Osteoblast (primary cell): ENCODE measurements around the gene BBX. TPM values are rescaled to one million over a fixed set of nuclear protein-coding genes. Genes with fewer than 3 reads are reported as not detected.
"Not testable (repeated sequence)": the region's sequence is repeated elsewhere in the genome, so short reads cannot be mapped to it uniquely, and the experiment has no call there.

ENCODE experiments used
- DNase-seq: peaks from one replicate; pipeline ENCODE4 v3.0.0; 2011; ENCODE audit warnings: low spot score, mixed read lengths; ENCODE audit not compliant: insufficient read length; ENCODE audit errors: missing footprints
- H2AFZ ChIP-seq: 2 replicates; pipeline ENCODE4 v1.6.0; 2011; ENCODE audit warnings: mild to moderate bottlenecking, low read length
- H3K27ac ChIP-seq: 2 replicates; pipeline ENCODE4 v1.5.1; 2011; ENCODE audit warnings: mild to moderate bottlenecking, low read depth, low read length, moderate library complexity
- H3K27me3 ChIP-seq: 2 replicates; pipeline ENCODE4 v1.6.0; 2012; ENCODE audit warnings: mild to moderate bottlenecking, control low read depth, inconsistent platforms, low read length, moderate library complexity; ENCODE audit not compliant: insufficient read depth
- H3K36me3 ChIP-seq: 2 replicates; pipeline ENCODE4 v1.5.1; 2011; ENCODE audit warnings: mild to moderate bottlenecking, low read length, control low read depth, moderate library complexity; ENCODE audit not compliant: insufficient read depth
- H3K4me1 ChIP-seq: 2 replicates; pipeline ENCODE4 v1.5.1; 2011; ENCODE audit warnings: mild to moderate bottlenecking, low read length, control low read depth, moderate library complexity; ENCODE audit not compliant: insufficient read depth
- H3K4me2 ChIP-seq: 2 replicates; pipeline ENCODE4 v1.6.0; 2011; ENCODE audit warnings: mild to moderate bottlenecking, low read length; ENCODE audit not compliant: insufficient read depth
- H3K4me3 ChIP-seq: fragments of 200-600 bp; sonication (generic); 3 replicates; pipeline ENCODE4 v1.5.1; 2012; ENCODE audit warnings: mild to moderate bottlenecking, low read length, inconsistent platforms; ENCODE audit not compliant: insufficient read depth
- H3K79me2 ChIP-seq: 2 replicates; pipeline ENCODE4 v1.6.0; 2012; ENCODE audit warnings: mild to moderate bottlenecking, low read length, control low read depth, inconsistent platforms; ENCODE audit not compliant: insufficient read depth
- H3K9me3 ChIP-seq: 2 replicates; pipeline ENCODE4 v1.5.1; 2011; ENCODE audit warnings: low read depth, low read length, control low read depth
- H4K20me1 ChIP-seq: 2 replicates; pipeline ENCODE4 v1.6.0; 2012; ENCODE audit warnings: mild to moderate bottlenecking, low read length, control low read depth; ENCODE audit not compliant: insufficient read depth
- CTCF ChIP-seq: IDR thresholded peaks from 2 replicates; pipeline ENCODE4 v1.5.1; 2011; ENCODE audit warnings: mild to moderate bottlenecking, low read depth, low read length, moderate library complexity; ENCODE audit errors: extremely low read depth
- total RNA-seq: library from RNA; depleted of rRNA; stranded (reverse); fragments of >200 nt; gene quantifications from 2 replicates; pipeline ENCODE4 v1.2.3, GENCODE V29; 2012

BBX gene
- total RNA-seq, 1 donor = 66.6 TPM

GRCh38 chr3:107560166-107560565 lies 37.4 kb downstream of the BBX start:
- Histone ChIP-seq H3K27me3 (no peaks in the 10 kb centered on the region), H3K27ac (no peak overlapping the region), H2AFZ (no peak overlapping the region), H3K36me3 (no peaks in the 10 kb centered on the region), H4K20me1 (peaks cover 12% of the 10 kb centered on the region), H3K79me2 (peaks cover 7% of the 10 kb centered on the region), H3K4me3 (no peak overlapping the region), H3K4me1 (no peaks in the 10 kb centered on the region), H3K4me2 (no peak overlapping the region), H3K9me3 (no peaks in the 10 kb centered on the region)
- TF ChIP-seq CTCF = no peak
- DNase-seq = no peak

GRCh38 chr3:107561980-107562379 lies 39.2 kb downstream of the BBX start:
- Histone ChIP-seq H3K79me2 (peaks cover 7% of the 10 kb centered on the region), H3K9me3 (no peaks in the 10 kb centered on the region), H4K20me1 (peaks cover 9% of the 10 kb centered on the region), H3K27me3 (no peaks in the 10 kb centered on the region), H3K27ac (no peak overlapping the region), H3K4me1 (no peaks in the 10 kb centered on the region), H2AFZ (no peak overlapping the region), H3K36me3 (no peaks in the 10 kb centered on the region), H3K4me3 (no peak overlapping the region), H3K4me2 (no peak overlapping the region)
- no peak for TF ChIP-seq CTCF
- no peak for DNase-seq

GRCh38 chr3:107562969-107563529 lies 40.3 kb downstream of the BBX start:
- Histone ChIP-seq H4K20me1 (peaks cover 3% of the 10 kb centered on the region), H2AFZ (no peak overlapping the region), H3K27ac (no peak overlapping the region), H3K9me3 (no peaks in the 10 kb centered on the region), H3K4me3 (no peak overlapping the region), H3K4me2 (no peak overlapping the region), H3K36me3 (no peaks in the 10 kb centered on the region), H3K27me3 (no peaks in the 10 kb centered on the region), H3K4me1 (no peaks in the 10 kb centered on the region), H3K79me2 (peaks cover 4% of the 10 kb centered on the region)
- DNase-seq = no peak
- TF ChIP-seq CTCF = no peak

- H4K20me1 ChIP-seq, H3K36me3 ChIP-seq, H3K4me2 ChIP-seq, H3K9me3 ChIP-seq, H3K4me1 ChIP-seq, H3K79me2 ChIP-seq, DNase-seq, H2AFZ ChIP-seq, H3K27me3 ChIP-seq, H3K27ac ChIP-seq, H3K4me3 ChIP-seq: not testable (repeated sequence)
These were observed 42.5 kb downstream of the BBX start for GRCh38 chr3:107565244-107565643.

- not testable (repeated sequence) for H2AFZ ChIP-seq, H3K4me3 ChIP-seq, H3K27me3 ChIP-seq, H3K9me3 ChIP-seq, H3K36me3 ChIP-seq, H3K4me2 ChIP-seq, H3K27ac ChIP-seq, DNase-seq, H4K20me1 ChIP-seq, H3K79me2 ChIP-seq, H3K4me1 ChIP-seq
These were observed 48.3 kb downstream of the BBX start for GRCh38 chr3:107571089-107571488.

- H3K9me3 ChIP-seq, H3K36me3 ChIP-seq, H2AFZ ChIP-seq, H3K79me2 ChIP-seq, H4K20me1 ChIP-seq, H3K27me3 ChIP-seq, H3K4me3 ChIP-seq, H3K4me2 ChIP-seq, H3K27ac ChIP-seq, H3K4me1 ChIP-seq, DNase-seq: not testable (repeated sequence)
These were observed 48.7 kb downstream of the BBX start for GRCh38 chr3:107571492-107571891.
